Prostate gland (tissue), 2 donors: ENCODE measurements around the gene CRYGN.

Source experiments
- CTCF ChIP-seq, 4 experiments: fragments of 200-600 bp in 2 of 4; fragments of 450-650 bp in 2 of 4; sonication (generic) in 2 of 4; IDR thresholded peaks; 1 replicate in 3 of 4; 2 replicates in 1 of 4; pipeline ENCODE4 v1.5.1; 2016 to 2019; ENCODE audit warnings: antibody characterized with exemption in 4 of 4, mild to moderate bottlenecking in 2 of 4, moderate library complexity in 2 of 4
- POLR2AphosphoS5 ChIP-seq: sonication (generic); formaldehyde crosslinking; IDR thresholded peaks from one replicate; pipeline ENCODE4 v1.6.1; 2017; ENCODE audit warnings: antibody characterized with exemption

DNA sequence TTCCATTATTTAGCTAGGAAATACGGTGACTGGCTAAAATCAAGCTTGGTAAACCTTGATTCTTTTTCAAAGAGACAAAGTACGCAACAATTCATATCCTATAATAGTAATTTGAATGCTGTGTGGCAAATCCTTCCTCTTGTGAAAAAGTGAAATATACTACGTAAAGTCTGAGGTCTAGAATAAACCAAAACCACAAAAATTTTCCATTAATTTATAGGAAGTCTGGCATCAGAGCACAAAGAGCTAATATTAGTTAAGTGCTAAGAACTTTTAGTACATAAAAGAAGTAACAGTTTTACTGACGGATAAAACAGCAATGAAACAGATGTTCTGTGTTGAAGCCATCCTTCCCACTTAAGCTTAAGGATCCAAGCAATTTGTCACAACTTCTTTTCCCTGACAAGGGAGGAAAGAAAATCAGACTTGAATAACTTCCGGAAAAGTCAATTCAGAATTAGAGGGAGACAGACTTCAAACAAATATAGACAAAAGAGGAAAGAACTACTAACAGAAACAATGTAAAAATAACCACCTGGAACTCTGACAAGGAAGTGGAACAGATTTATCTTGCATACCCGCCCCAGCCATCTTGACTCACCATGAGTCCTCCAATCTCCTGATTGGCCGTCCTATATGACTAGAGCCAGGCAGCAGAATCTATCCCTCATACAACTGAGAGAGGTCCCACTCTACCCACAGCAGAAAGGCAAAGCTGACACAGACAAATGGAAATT lies 45.2 kb upstream of the CRYGN start:
- TF ChIP-seq CTCF (IDR thresholded peaks at IDR 0.05) (no peak), POLR2AphosphoS5 (no peak)
